ENCODE results near the gene FAM120B.
"Not testable (repeated sequence)": the region's sequence is repeated elsewhere in the genome, so short reads cannot be mapped to it uniquely, and the experiment has no call there.

Gene FAM120B

DNA sequence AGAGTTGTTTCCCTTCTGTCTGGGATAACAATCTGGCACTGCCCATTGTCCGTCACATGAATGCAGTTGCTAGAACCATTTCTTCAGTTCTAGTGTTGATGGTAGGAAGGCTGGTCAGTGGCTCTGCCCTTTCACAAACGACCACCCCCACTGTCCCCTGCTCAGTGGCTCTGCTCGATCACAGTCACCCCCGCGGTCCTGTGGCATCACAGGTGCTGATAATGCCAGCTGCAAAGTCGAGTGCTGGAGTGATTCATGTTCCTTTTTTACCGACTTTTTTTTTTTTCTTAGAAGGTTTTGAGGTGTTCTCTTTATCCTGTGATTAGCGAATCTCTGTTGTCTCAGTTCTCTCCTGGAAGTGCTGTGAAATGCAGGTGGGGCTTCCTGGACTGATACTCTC, 22.8 kb downstream of the FAM120B start:
- WGBS, 2 experiments = 93 to 95% methylated on average over 8 of the region's 8 CpGs
- peaks cover 19% of the 10 kb centered on the region for H3K36me3 ChIP-seq (ENCODE audit: control insufficient read depth, insufficient read depth, low read length)
- H3K4me3 ChIP-seq (ENCODE audit: insufficient read depth, low read depth, low read length) = no peak overlapping the region
- no peaks in the 10 kb centered on the region for H3K9me3 ChIP-seq (ENCODE audit: control insufficient read depth, low read length)
- no peaks in the 10 kb centered on the region for H3K27me3 ChIP-seq (ENCODE audit: control insufficient read depth, insufficient read depth, low read length, poor library complexity, severe bottlenecking)
- no peaks in the 10 kb centered on the region for H3K4me1 ChIP-seq (ENCODE audit: control insufficient read depth, insufficient read depth, low read length)
- no peak overlapping the region for H3K27ac ChIP-seq (ENCODE audit: insufficient read depth, low read depth, low read length, poor library complexity, severe bottlenecking)

DNA sequence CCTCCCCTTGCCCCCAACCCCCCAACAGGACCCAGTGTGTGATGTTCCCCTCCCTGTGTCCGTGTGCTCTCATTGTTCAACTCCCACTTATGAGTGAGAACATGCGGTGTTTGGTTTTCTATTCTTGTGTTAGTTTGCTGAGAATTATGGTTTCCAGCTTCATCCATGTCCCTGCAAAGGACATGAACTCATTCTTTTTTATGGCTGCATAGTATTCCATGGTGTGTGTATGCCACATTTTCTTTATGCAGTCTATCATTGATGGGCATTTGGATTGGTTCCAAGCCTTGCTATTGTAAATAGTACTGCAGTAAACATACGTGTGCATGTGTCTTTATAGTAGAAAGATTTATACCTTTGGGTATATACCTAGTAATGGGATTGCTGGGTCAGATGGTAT, 28.6 kb downstream of the FAM120B start:
- H3K27me3 ChIP-seq (ENCODE audit: control insufficient read depth, insufficient read depth, low read length, poor library complexity, severe bottlenecking); H3K27ac ChIP-seq (ENCODE audit: insufficient read depth, low read depth, low read length, poor library complexity, severe bottlenecking); H3K4me3 ChIP-seq (ENCODE audit: insufficient read depth, low read depth, low read length); H3K4me1 ChIP-seq (ENCODE audit: control insufficient read depth, insufficient read depth, low read length); H3K9me3 ChIP-seq (ENCODE audit: control insufficient read depth, low read length): not testable (repeated sequence)
- H3K36me3 ChIP-seq (ENCODE audit: control insufficient read depth, insufficient read depth, low read length) = peaks cover 14% of the 10 kb centered on the region
- 94 to 100% methylated on average over 1 to 3 of the region's 3 CpGs for WGBS, 2 experiments

GRCh38 chr6:170344631-170345576, 38.3 kb downstream of the FAM120B start:
- Histone ChIP-seq H3K36me3 (ENCODE audit: control insufficient read depth, insufficient read depth, low read length) (peaks cover 18% of the 10 kb centered on the region), H3K27me3 (ENCODE audit: control insufficient read depth, insufficient read depth, low read length, poor library complexity, severe bottlenecking) (no peaks in the 10 kb centered on the region), H3K27ac (ENCODE audit: insufficient read depth, low read depth, low read length, poor library complexity, severe bottlenecking) (peak overlapping the region; percentile 27), H3K9me3 (ENCODE audit: control insufficient read depth, low read length) (no peaks in the 10 kb centered on the region), H3K4me1 (ENCODE audit: control insufficient read depth, insufficient read depth, low read length) (no peaks in the 10 kb centered on the region), H3K4me3 (ENCODE audit: insufficient read depth, low read depth, low read length) (no peak overlapping the region)
- 78 to 81% methylated on average over 10 of the region's 10 CpGs for WGBS, 2 experiments

DNA sequence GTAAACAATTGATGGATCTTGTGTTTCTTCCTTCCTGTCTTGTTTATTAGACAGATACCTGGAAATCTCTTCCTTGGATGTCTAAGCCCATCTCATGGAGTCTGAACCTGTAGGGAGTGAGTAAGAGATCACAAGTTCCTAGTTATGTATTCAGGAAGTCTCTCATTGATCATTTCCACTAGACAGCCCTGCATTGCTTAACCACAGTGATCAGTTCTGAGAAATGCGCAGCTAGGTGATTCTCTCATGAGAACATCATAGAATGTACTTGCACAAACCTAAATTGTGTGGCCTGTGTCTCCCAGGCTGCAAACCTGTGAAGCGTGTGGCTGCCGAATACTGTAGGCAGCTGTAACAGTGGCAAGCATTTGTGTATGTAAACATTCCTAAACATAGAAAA, 39.1 kb downstream of the FAM120B start:
- H3K9me3 ChIP-seq (ENCODE audit: control insufficient read depth, low read length) = no peaks in the 10 kb centered on the region
- H3K4me3 ChIP-seq (ENCODE audit: insufficient read depth, low read depth, low read length) = no peak overlapping the region
- 95 to 100% methylated on average over 3 of the region's 3 CpGs for WGBS, 2 experiments
- H3K36me3 ChIP-seq (ENCODE audit: control insufficient read depth, insufficient read depth, low read length) = peaks cover 26% of the 10 kb centered on the region
- no peaks in the 10 kb centered on the region for H3K27me3 ChIP-seq (ENCODE audit: control insufficient read depth, insufficient read depth, low read length, poor library complexity, severe bottlenecking)
- H3K27ac ChIP-seq (ENCODE audit: insufficient read depth, low read depth, low read length, poor library complexity, severe bottlenecking) = no peak overlapping the region
- no peaks in the 10 kb centered on the region for H3K4me1 ChIP-seq (ENCODE audit: control insufficient read depth, insufficient read depth, low read length)

- WGBS, 2 experiments = 94 to 96% methylated on average over 2 of the region's 2 CpGs
Measured at GRCh38 chr6:170346649-170347048, 40.1 kb downstream of the FAM120B start.

GRCh38 chr6:170347091-170347490, 40.5 kb downstream of the FAM120B start:
- Histone ChIP-seq H3K9me3 (ENCODE audit: control insufficient read depth, low read length) (peaks cover under 1% of the 10 kb centered on the region), H3K27ac (ENCODE audit: insufficient read depth, low read depth, low read length, poor library complexity, severe bottlenecking) (no peak overlapping the region), H3K4me1 (ENCODE audit: control insufficient read depth, insufficient read depth, low read length) (no peaks in the 10 kb centered on the region), H3K27me3 (ENCODE audit: control insufficient read depth, insufficient read depth, low read length, poor library complexity, severe bottlenecking) (no peaks in the 10 kb centered on the region), H3K4me3 (ENCODE audit: insufficient read depth, low read depth, low read length) (no peak overlapping the region), H3K36me3 (ENCODE audit: control insufficient read depth, insufficient read depth, low read length) (peaks cover 30% of the 10 kb centered on the region)
- 86 to 93% methylated on average over 3 of the region's 4 CpGs for WGBS, 2 experiments

More at GRCh38 chr6:170346649-170347048, 40.1 kb downstream of the FAM120B start:
- H3K27me3 ChIP-seq (ENCODE audit: control insufficient read depth, insufficient read depth, low read length, poor library complexity, severe bottlenecking) = no peaks in the 10 kb centered on the region
- H3K4me1 ChIP-seq (ENCODE audit: control insufficient read depth, insufficient read depth, low read length) = no peaks in the 10 kb centered on the region
- no peak overlapping the region for H3K4me3 ChIP-seq (ENCODE audit: insufficient read depth, low read depth, low read length)
- H3K27ac ChIP-seq (ENCODE audit: insufficient read depth, low read depth, low read length, poor library complexity, severe bottlenecking) = no peak overlapping the region
- H3K36me3 ChIP-seq (ENCODE audit: control insufficient read depth, insufficient read depth, low read length) = peaks cover 30% of the 10 kb centered on the region
- no peaks in the 10 kb centered on the region for H3K9me3 ChIP-seq (ENCODE audit: control insufficient read depth, low read length)

- Histone ChIP-seq H3K27me3 (ENCODE audit: control insufficient read depth, insufficient read depth, low read length, poor library complexity, severe bottlenecking) (no peaks in the 10 kb centered on the region), H3K36me3 (ENCODE audit: control insufficient read depth, insufficient read depth, low read length) (peaks cover 25% of the 10 kb centered on the region), H3K4me1 (ENCODE audit: control insufficient read depth, insufficient read depth, low read length) (no peaks in the 10 kb centered on the region), H3K27ac (ENCODE audit: insufficient read depth, low read depth, low read length, poor library complexity, severe bottlenecking) (no peak overlapping the region), H3K4me3 (ENCODE audit: insufficient read depth, low read depth, low read length) (no peak overlapping the region), H3K9me3 (ENCODE audit: control insufficient read depth, low read length) (peaks cover 2% of the 10 kb centered on the region)
- WGBS, 2 experiments = 94 to 95% methylated on average over 6 of the region's 6 CpGs
Measured at GRCh38 chr6:170347975-170348374, 41.4 kb downstream of the FAM120B start.

GRCh38 chr6:170351456-170351855, 44.9 kb downstream of the FAM120B start:
- not testable (repeated sequence) for H3K27ac ChIP-seq (ENCODE audit: insufficient read depth, low read depth, low read length, poor library complexity, severe bottlenecking); H3K4me3 ChIP-seq (ENCODE audit: insufficient read depth, low read depth, low read length); H3K4me1 ChIP-seq (ENCODE audit: control insufficient read depth, insufficient read depth, low read length); H3K9me3 ChIP-seq (ENCODE audit: control insufficient read depth, low read length); H3K27me3 ChIP-seq (ENCODE audit: control insufficient read depth, insufficient read depth, low read length, poor library complexity, severe bottlenecking)
- H3K36me3 ChIP-seq (ENCODE audit: control insufficient read depth, insufficient read depth, low read length) = peaks cover 25% of the 10 kb centered on the region

- not testable (repeated sequence) for H3K27me3 ChIP-seq (ENCODE audit: control insufficient read depth, insufficient read depth, low read length, poor library complexity, severe bottlenecking); H3K27ac ChIP-seq (ENCODE audit: insufficient read depth, low read depth, low read length, poor library complexity, severe bottlenecking); H3K4me1 ChIP-seq (ENCODE audit: control insufficient read depth, insufficient read depth, low read length); H3K4me3 ChIP-seq (ENCODE audit: insufficient read depth, low read depth, low read length); H3K9me3 ChIP-seq (ENCODE audit: control insufficient read depth, low read length)
- 86 to 94% methylated on average over 1 of the region's 1 CpG for whole genome bisulfite sequencing, 2 experiments
- peaks cover 14% of the 10 kb centered on the region for H3K36me3 ChIP-seq (ENCODE audit: control insufficient read depth, insufficient read depth, low read length)
Measured at GRCh38 chr6:170355190-170355589, 48.6 kb downstream of the FAM120B start.

GRCh38 chr6:170355661-170356060, 49.1 kb downstream of the FAM120B start:
- Histone ChIP-seq H3K4me3 (ENCODE audit: insufficient read depth, low read depth, low read length) (no peak overlapping the region), H3K27me3 (ENCODE audit: control insufficient read depth, insufficient read depth, low read length, poor library complexity, severe bottlenecking) (no peaks in the 10 kb centered on the region), H3K9me3 (ENCODE audit: control insufficient read depth, low read length) (peaks cover 2% of the 10 kb centered on the region), H3K4me1 (ENCODE audit: control insufficient read depth, insufficient read depth, low read length) (no peaks in the 10 kb centered on the region), H3K36me3 (ENCODE audit: control insufficient read depth, insufficient read depth, low read length) (peaks cover 9% of the 10 kb centered on the region), H3K27ac (ENCODE audit: insufficient read depth, low read depth, low read length, poor library complexity, severe bottlenecking) (no peak overlapping the region)
- WGBS, 2 experiments = 89 to 93% methylated on average over 5 to 6 of the region's 6 CpGs

All from ectodermal cell (in vitro differentiated cells).